Mucosa of gallbladder (tissue), 1 donor: Measurements from ENCODE around the gene PRPF4. TPM values are rescaled to one million over a fixed set of nuclear protein-coding genes. Genes with fewer than 3 reads are reported as not detected.
"Not testable (repeated sequence)": the region's sequence is repeated elsewhere in the genome, so short reads cannot be mapped to it uniquely, and the experiment has no call there.

ENCODE experiments used
- DNase-seq: peaks from one replicate; pipeline ENCODE4 v3.0.0-alpha.2; 2020; ENCODE audit warnings: low spot score
- total RNA-seq: library from RNA; stranded (reverse); gene quantifications from one replicate; pipeline ENCODE4 v1.2.1, GENCODE V29; 2021
- donor health status: DM: no; HTN: no; CAD: no.

The PRPF4 gene
- 20.1 TPM for total RNA-seq

DNA sequence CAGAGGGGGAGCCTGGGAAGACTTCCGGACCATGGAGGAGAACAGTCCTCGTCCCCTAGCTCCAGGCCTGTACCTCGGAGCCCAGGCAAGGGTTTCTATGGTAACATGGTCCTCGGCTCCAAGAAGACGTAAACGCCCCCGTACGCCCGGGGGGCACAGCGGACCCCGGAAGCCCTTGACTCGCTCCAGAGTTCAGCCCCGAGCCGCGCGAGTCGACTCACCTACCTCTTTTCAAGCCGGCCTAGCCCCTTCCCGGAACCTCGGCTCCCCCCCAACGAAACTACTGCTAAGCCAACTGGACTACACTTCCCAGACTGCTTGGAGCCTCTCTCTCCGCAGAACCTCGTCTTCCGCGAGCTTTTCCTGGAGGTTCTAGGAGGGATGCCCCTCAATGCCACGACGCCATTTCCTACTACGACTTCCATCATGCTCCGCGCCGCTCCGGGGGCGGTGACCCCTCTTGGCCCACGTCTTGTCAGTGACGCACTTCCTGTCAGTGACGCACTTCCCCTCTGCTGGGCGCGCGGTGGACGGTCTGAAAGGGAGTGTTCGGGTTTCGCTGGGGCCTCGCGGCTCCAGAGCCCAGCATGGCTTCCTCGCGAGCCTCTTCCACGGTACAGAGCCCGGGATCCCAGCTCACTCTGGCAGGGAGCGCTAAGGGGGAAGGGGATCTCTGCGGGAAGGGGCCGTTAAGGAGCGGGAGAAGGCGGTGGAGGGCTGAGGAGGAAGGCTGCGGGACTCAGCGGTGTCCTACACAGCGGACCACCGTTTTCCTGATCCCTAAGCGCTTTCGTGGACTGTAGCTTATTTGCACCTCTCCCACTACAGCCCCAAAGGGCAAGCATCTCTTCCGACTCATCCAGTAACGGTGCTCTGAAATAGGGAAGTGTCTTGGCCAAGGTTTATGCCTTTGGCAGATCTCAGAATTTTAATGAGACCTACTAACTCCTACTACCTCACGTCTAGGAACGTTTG is at the start of gene PRPF4, which contains the start of gene CDC26:
Gene PRPF4, plus strand, starts transcription at position 502 of the 975 bp plus-strand sequence. Its CDS starts 86 bp downstream, at position 588.
Gene CDC26, minus strand, starts transcription at position 416 of the 975 bp plus-strand sequence. CDS start 3,065 bp downstream, outside the sequence.
- DNase-seq: peak; percentile 97

DNA sequence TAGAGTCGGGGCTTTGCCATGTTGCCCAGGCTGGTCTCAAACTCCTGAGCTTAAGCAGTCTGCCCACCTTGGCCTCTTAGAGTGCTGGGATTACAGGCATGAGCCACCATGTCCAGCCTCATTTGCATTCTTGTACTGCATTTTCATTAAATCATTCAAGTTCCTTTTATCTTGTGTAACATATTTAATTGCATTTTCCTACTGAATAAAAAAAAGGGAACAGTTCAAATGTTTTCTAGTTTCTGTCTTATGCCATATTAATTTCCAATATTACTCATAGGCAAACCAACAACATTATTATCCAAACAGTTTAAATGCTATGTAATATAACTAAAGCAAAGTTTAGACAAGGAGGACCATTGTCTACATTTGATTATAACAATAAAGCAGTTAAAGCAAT is 48.0 kb upstream of the PRPF4 start:
- no peak for DNase-seq

DNA sequence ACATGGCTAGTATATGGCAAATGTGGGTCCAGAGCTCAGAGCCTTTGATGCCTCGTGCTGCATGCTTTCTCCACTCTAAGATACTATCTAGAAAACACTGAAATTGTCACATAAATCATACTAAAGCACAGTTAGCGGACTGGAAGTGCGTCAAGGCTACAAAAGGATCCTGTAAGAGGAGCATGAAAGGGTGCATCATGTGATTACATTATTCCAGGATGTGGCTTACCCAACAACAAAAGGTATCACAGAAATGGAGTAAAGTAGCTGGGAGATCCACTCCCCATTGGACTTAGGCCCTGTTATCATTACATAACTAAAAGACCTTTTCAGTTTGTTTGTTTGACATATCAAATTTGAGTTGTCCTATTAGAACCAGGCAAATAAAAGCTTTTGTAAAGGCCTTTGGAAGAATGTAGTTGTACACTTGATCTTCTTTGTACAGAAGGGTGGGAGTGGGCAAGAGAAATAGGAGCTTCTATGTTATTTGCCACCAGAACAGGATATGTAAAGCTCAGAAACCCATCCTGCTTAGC is 47.3 kb upstream of the PRPF4 start:
- DNase-seq: no peak

DNA sequence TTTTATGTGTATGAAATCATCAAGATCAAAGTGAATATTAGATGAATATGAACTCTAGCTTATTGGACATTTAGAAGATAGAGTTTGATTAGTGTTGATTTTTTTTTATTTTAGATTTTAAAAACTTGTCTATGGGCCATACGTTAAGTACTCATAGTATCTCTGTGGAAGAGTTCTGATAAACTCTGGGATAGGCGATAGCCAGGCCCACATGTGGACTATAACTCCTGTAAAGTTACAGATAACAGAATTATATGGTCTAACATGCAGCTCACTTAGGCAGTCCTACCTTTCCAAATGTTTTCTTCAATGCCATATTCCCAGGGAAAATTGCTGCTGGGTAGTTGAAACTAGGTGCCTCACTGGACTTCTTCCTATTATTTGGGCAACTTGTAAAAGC is 43.8 kb upstream of the PRPF4 start:
- no peak for DNase-seq

DNA sequence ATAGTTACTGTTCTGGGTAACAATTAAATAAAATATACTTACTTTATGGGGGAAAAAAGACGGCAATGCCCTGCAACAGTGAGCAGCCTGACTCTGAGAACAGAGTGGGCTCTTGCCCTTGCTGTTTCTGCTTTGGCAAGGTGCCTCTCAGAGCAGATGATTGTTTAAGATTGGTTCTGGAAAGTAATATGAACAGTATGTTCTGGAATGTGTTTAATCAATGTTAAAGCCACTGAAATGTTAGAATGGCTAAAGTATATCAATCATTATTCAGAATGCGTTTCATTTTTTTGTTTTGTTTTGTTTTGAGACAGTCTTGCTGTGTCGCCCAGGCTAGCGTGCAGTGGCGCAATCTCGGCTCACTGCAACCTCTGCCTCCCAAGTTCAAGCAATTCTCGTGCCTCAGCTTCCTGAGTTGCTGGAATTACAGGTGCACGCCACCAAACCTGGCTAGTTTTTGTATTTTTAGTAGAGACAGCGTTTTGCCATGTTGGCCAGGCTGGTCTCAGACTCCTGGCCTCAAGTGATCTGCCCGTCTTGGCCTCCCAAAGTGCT is 39.7 kb upstream of the PRPF4 start:
- DNase-seq: not testable (repeated sequence)

DNA sequence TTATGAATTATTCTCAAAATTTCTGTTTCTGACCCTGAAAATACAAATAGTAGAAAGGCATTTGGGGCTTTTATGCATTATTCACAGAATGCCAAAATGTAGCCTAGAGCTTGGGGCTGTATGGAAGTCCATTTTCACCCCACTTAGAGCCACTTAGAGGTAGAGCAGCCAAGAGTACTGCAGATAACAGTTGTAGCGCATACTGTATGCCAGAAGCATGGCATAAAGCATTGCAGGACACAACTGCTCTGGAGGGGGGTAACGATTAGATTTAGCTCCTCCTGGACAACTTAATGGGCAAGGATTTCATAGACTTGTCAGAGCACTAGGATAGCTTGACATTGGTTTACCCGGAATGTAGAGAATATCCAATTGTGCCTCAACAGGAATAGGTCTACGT is 38.4 kb upstream of the PRPF4 start:
- DNase-seq: no peak

DNA sequence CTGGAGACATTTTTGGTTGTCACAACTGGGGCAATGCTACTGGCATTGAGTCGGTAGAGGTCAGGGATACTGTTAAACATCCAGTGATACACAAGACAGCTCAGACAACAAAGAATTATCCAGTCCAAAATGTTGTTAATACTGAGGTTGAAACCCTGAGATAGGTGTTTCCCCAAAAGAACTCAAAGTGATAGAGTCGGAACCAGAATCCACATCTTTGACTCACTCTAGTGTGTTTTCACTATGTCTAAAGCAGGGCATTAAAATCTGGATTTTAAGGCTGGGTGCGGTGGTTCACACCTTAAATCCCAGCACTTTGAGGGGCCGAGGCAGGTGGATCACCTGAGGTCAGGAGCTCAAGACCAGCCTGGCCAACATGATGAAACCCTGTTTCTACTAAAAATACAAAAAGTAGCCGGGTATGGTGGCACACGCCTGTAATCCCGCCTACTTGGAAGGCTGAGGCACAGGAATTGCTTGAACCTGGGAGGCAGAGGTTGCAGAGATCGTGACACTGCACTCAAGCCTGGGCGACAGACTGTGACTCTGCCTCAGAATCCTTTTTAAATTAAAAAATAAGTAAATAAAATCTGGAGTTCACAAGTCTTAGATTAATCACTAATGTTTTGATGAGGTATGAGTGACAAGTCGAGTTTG is 37.1 kb upstream of the PRPF4 start:
- no peak for DNase-seq

DNA sequence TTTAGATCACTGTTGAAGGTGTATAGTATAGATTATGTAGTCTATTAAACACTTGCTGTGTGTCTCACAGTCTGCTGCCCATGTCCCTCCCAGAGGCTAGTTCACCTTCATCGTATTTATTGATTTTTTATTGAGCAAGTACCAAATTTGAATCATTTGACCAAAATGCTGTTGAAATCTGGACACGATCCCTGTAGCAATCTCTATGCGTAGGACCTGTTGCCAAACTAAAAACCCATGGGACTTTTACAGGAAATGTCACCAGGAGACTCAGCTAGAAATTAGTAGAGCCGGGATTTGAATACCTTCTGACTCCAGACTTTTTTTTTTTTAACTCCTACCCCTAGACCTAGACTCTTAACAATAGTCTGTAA is 36.6 kb upstream of the PRPF4 start:
- no peak for DNase-seq

DNA sequence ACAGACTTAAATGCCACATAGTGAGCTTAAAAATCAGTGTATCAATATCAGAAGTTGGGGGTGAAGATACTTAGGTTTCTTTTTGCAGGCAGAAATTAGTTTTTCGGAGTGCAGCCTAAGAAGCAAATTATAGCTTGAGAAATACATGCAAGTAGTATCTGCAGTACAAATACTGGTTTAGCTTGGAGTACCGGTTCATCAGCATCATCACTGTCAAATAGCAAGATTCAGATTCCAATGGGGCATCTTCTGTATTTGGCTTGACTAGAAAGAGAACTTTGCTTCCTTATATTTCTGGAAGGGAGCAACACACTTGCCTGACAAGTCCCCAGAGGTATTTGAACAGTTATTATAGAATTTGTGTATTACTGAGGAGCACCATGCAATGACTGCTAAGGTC is 34.3 kb upstream of the PRPF4 start:
- DNase-seq: no peak

DNA sequence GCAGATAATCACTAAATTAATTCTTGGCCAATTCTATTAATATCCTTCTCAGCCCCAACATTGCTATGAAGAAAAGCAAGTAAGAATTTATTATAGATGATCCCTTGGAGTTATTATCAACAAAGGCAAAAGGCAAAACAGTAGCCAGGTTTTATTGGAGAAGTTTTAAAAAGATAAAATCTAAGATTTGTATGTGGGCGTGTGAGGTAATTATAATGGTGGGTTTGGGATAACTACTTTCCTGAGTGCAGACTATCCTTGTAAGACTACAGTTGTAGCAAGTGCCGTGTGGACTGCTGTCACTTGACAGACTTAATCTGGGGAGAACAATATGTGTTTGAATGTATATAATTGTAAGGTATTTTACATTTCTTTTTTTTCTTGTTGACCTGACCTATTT is 30.9 kb upstream of the PRPF4 start:
- no peak for DNase-seq

DNA sequence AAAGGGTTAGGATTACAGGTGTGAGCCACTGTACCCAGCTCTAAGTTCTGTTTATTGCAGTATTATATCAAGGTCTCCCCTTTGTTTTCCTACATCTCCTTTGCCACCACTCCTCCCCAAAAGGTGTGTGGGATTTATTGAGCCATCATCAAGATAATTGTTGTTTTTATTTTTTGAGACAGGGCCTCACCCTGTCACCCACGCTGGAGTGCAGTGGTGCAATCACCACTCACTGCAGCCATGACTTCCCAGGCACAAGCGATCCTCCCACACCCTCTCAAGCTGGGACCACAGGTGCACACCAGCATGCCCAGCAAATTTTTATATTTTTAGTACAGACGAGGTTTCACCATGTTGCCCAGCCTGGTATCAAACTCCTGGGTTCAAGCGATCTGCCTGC is 29.6 kb upstream of the PRPF4 start:
- no peak for DNase-seq

DNA sequence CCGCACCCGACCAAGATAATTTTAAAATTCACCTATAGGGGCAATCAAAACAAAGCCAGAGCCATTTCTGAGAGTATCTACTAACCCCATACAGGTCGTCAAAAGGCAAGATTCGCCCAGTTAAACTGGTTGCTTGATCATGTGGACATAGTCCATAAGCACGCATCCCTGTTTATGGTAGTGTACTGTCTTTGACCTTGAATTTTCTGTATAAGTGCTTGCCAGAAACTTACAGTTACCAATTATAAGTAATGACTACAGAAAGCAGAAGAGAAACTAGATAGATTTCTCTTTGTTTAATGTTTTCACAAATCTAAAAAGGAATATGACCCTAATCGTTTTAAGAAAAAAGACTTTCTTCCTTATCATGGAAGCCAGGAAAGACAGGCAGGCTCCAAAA is 28.5 kb upstream of the PRPF4 start:
- no peak for DNase-seq

DNA sequence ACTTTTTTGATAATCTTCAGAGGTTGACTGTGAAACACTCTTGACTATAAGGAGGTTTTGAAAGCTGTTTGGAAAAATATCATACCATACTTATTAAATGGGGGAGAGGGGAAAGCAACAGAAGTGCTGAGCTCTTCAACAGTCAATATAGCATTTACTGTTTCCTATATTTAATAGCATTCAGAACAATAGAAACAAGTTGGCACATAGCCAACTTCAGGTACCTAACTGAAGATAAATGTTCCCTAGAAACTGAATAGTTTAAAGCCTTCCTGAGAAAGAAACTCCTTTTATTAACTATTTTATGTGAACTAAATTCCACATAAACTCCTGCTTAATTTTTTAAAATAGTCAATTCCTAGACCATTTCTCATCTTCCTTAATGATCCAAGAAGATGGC is 27.8 kb upstream of the PRPF4 start:
- DNase-seq: no peak

DNA sequence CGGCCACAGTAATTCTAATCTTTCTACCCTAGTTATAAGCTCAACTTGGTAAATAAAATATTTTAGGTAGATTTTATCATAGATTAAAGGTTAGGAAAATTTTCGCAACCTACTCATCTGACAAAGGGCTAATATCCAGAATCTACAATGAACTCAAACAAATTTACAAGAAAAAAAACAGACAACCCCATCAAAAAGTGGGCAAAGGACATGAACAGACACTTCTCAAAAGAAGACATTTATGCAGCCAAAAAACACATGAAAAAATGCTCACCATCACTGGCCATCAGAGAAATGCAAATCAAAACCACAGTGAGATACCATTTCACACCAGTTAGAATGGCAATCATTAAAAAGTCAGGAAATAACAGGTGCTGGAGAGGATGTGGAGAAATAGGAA is 25.8 kb upstream of the PRPF4 start:
- not testable (repeated sequence) for DNase-seq

DNA sequence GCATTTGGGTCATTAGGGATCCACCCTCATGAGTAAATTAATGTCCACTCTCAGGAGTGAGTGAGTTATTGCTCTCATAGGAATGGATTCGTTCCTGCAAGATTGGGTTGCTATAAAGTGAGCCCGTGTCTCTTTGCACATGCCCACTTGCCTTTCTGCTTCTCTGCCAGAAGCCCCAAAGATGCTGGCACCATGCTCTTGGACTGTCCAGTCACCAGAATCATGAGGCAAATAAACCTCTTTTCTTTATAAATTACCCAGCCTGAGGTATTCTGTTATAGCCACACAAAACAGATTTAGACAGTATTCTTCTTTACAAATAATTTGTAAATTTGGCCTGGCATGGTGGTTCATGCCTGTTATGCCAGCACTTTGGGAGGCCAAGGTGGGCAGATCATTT is 24.7 kb upstream of the PRPF4 start:
- no peak for DNase-seq

DNA sequence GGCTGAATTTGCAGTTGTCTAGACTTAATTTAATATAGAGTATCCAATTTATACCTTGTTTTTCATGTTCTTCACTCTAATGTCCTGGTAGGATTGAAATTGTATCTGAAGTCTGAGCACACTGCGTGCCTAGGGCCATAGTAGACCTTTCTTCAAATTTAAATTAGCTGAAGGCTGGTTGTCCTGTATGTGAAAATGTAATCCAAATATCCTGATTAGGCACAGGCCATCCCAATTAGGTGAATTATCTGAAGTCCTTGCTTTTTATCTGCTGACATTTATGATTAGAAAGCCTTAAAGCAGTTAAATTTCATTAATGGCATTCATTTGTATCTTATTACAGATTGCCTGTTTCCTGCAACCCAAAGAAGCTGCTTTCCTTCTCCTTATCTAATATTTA is 20.5 kb upstream of the PRPF4 start:
- no peak for DNase-seq

DNA sequence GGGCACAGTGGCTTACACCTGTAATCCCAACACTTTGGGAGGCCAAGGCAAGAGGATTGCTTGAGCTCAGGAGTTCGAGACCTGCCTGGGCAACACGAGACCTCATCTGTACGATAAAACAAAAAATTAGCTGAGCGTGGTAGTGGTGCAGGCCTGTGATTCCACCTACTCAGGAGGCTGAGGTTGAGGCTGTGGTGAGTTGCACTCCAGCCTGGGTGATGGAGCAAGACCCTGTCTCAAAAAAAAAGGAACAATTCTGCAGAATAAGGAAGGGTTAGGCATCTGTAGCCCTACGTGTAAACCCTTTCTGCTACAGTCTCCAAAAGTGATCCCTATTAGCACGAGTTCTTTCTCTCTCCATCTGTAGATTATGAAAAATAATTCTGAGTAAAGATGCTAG is 20.0 kb upstream of the PRPF4 start:
- no peak for DNase-seq

DNA sequence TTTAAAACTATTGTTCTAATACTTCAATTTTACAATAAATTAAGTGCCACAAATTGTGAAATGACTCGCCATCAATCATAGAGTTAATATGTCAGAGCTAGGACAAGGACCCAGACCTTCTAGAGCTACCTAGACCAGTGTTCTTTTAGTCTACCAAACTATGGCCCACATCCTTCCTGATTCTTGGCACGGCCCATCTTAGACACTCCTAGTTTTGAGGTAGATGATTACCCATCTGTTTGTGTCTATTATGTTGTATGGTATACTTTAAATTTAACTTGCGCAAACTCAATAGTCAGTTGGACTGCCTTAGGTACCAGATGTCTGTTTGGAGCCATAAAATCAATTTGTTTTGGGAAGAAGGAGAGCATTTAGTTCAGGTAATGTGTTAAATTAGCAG is 17.6 kb upstream of the PRPF4 start:
- no peak for DNase-seq

DNA sequence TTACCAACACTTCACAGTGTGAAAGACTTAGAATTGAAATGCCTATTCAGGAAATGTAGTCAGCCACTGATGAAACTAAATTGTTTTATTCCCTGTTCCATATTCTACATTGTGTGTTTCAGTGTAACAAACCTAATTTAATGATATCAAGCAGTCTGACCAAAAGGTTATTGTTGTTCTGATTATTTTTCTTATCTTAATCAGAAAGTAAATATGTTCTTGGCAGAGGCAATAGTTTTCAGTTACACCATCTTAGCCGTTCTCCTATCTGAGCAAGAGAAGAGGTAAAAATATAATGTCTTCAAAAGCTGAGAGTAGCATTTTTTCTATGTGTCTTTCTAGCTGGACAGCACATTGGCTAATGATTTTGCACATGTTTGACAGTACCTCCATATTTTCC is 17.2 kb upstream of the PRPF4 start:
- no peak for DNase-seq

DNA sequence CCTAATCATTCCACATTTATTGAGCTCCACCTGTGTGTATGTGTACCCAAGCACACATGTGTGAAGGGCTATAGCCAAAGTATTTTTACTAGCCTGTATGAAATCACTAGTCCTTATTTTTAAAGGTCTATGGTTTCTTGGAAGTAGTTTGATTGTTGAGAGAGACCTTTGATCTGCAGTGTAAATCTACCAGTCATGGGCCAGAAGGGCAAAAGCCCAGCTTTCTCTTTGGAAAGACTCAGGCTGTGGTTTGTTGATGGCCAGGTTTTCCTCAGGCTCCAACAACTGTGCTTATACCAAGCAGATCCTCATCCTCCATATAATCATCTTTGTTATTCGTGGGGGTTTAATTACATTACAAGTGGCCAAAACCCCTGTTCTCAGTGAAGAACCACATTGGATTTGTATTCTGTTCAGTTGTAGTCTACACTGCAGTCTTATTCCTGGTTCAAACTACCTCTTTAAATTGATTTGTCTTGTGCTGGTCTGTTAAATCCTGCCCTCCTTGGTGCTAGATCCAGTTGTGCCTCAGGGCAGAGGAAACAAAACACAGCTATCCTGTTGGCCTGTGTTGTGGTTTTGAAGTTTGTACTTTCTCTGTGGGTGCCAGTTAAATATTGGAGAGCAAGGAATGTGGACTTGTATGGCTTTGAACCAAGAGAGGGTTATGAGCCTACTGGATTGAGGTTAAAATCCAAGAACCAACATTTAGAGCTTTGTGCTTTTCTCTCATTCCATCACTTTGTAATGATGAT is 13.4 kb upstream of the PRPF4 start:
- DNase-seq: no peak

DNA sequence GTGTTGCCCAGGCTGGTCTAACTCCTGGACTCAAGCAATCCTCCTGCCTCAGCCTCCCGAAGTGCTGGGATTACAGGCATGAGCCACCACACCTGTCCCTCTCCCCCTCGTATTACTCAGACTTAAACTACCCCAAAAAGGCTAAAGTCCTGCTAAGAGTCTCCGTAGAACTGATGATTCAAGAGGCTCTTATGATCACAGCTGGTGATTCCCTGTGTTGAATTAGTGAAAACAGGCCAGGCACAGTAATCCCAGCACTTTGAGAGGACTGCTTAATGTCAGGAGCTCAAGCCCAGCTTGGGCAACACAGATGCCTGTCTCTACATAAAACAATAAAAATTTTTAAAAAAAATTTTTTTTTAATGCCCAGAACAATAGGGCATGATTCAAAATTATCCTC is 9.3 kb upstream of the PRPF4 start:
- no peak for DNase-seq
